Osteoblast (primary cell): Measurements from ENCODE around the gene SLC6A6. TPM values are rescaled to one million over a fixed set of nuclear protein-coding genes. Genes with fewer than 3 reads are reported as not detected.

Source experiments
- DNase-seq: peaks from one replicate; pipeline ENCODE4 v3.0.0; 2011; ENCODE audit warnings: low spot score, mixed read lengths; ENCODE audit not compliant: insufficient read length; ENCODE audit errors: missing footprints
- H2AFZ ChIP-seq: 2 replicates; pipeline ENCODE4 v1.6.0; 2011; ENCODE audit warnings: mild to moderate bottlenecking, low read length
- H3K27ac ChIP-seq: 2 replicates; pipeline ENCODE4 v1.5.1; 2011; ENCODE audit warnings: mild to moderate bottlenecking, low read depth, low read length, moderate library complexity
- H3K27me3 ChIP-seq: 2 replicates; pipeline ENCODE4 v1.6.0; 2012; ENCODE audit warnings: mild to moderate bottlenecking, control low read depth, inconsistent platforms, low read length, moderate library complexity; ENCODE audit not compliant: insufficient read depth
- H3K36me3 ChIP-seq: 2 replicates; pipeline ENCODE4 v1.5.1; 2011; ENCODE audit warnings: mild to moderate bottlenecking, low read length, control low read depth, moderate library complexity; ENCODE audit not compliant: insufficient read depth
- H3K4me1 ChIP-seq: 2 replicates; pipeline ENCODE4 v1.5.1; 2011; ENCODE audit warnings: mild to moderate bottlenecking, low read length, control low read depth, moderate library complexity; ENCODE audit not compliant: insufficient read depth
- H3K4me2 ChIP-seq: 2 replicates; pipeline ENCODE4 v1.6.0; 2011; ENCODE audit warnings: mild to moderate bottlenecking, low read length; ENCODE audit not compliant: insufficient read depth
- H3K4me3 ChIP-seq: fragments of 200-600 bp; sonication (generic); 3 replicates; pipeline ENCODE4 v1.5.1; 2012; ENCODE audit warnings: mild to moderate bottlenecking, low read length, inconsistent platforms; ENCODE audit not compliant: insufficient read depth
- H3K79me2 ChIP-seq: 2 replicates; pipeline ENCODE4 v1.6.0; 2012; ENCODE audit warnings: mild to moderate bottlenecking, low read length, control low read depth, inconsistent platforms; ENCODE audit not compliant: insufficient read depth
- H3K9me3 ChIP-seq: 2 replicates; pipeline ENCODE4 v1.5.1; 2011; ENCODE audit warnings: low read depth, low read length, control low read depth
- H4K20me1 ChIP-seq: 2 replicates; pipeline ENCODE4 v1.6.0; 2012; ENCODE audit warnings: mild to moderate bottlenecking, low read length, control low read depth; ENCODE audit not compliant: insufficient read depth
- total RNA-seq: library from RNA; depleted of rRNA; stranded (reverse); fragments of >200 nt; gene quantifications from 2 replicates; pipeline ENCODE4 v1.2.3, GENCODE V29; 2012
- TF ChIP-seq, protein P1 (sequence below): IDR thresholded peaks from 2 replicates; pipeline ENCODE4 v1.5.1; 2011; ENCODE audit warnings: mild to moderate bottlenecking, low read depth, low read length, moderate library complexity; ENCODE audit errors: extremely low read depth

SLC6A6 gene
- total RNA-seq, 1 donor: 86.5 TPM

GRCh38 chr3:14471690-14472089 is 69.3 kb downstream of the SLC6A6 start:
- H2AFZ ChIP-seq: no peak overlapping the region
- H3K79me2 ChIP-seq: no peaks in the 10 kb centered on the region
- H3K4me3 ChIP-seq: no peak overlapping the region
- H3K4me1 ChIP-seq: peaks cover 30% of the 10 kb centered on the region
- peaks cover 80% of the 10 kb centered on the region for H3K36me3 ChIP-seq
- peak overlapping the region; percentile 93 for H3K27ac ChIP-seq
- no peaks in the 10 kb centered on the region for H3K27me3 ChIP-seq
- peak; percentile 34 for DNase-seq
- TF ChIP-seq, protein P1, sequence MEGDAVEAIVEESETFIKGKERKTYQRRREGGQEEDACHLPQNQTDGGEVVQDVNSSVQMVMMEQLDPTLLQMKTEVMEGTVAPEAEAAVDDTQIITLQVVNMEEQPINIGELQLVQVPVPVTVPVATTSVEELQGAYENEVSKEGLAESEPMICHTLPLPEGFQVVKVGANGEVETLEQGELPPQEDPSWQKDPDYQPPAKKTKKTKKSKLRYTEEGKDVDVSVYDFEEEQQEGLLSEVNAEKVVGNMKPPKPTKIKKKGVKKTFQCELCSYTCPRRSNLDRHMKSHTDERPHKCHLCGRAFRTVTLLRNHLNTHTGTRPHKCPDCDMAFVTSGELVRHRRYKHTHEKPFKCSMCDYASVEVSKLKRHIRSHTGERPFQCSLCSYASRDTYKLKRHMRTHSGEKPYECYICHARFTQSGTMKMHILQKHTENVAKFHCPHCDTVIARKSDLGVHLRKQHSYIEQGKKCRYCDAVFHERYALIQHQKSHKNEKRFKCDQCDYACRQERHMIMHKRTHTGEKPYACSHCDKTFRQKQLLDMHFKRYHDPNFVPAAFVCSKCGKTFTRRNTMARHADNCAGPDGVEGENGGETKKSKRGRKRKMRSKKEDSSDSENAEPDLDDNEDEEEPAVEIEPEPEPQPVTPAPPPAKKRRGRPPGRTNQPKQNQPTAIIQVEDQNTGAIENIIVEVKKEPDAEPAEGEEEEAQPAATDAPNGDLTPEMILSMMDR: no peak
- peak overlapping the region; percentile 66 for H3K4me2 ChIP-seq
- H4K20me1 ChIP-seq: no peaks in the 10 kb centered on the region
- H3K9me3 ChIP-seq: no peaks in the 10 kb centered on the region

DNA sequence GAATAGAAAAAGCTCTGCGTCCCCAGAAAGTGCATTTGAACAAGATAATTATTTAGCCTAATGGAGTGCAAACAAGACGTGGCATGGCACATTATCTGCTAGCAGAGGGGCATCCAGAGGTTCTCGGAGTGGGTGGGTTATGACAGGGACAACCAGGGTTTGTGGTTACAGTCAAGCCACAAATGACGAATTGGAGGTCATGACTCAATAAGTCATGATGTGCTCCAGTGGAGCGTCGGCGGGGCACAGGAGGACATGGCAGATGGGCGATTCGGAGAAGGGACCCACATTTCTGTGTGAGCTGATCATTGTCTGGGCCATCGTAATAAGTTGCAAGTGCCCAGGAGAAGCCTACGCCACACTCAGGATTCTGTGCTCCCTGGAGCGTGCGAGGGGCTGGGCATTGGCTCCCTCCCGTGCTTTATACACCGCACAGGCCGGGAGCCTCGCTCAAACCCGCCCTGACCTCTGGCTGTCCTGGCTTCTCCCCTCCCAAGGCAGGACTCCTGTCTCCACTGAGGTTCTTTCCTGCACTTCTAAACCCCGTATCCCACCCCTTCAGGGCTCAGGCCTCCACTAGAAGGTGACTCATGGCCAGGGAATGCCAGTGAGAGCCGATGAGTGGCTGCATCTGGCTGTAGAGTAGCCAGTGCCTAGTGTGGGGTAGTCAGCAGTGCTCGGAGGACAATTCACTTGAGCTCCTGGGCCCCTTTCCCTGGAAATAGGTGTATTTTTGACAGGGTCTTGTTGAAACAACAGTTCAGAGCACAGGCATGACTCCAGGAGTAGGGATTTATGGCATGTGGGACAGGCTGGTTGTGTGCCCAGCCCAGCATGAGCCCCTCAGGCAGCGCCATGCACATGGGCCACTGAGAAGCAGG is 70.3 kb downstream of the SLC6A6 start:
- peak overlapping the region; percentile 35 for H2AFZ ChIP-seq
- no peaks in the 10 kb centered on the region for H3K27me3 ChIP-seq
- peaks cover 30% of the 10 kb centered on the region for H3K4me1 ChIP-seq
- H3K9me3 ChIP-seq: no peaks in the 10 kb centered on the region
- H3K27ac ChIP-seq: peak overlapping the region; percentile 93
- peaks cover 80% of the 10 kb centered on the region for H3K36me3 ChIP-seq
- H3K4me3 ChIP-seq: peak overlapping the region; percentile 4
- peak overlapping the region; percentile 66 for H3K4me2 ChIP-seq
- no peaks in the 10 kb centered on the region for H4K20me1 ChIP-seq
- H3K79me2 ChIP-seq: no peaks in the 10 kb centered on the region
- TF ChIP-seq, protein P1: no peak
- peak; percentile 99 for DNase-seq

DNA sequence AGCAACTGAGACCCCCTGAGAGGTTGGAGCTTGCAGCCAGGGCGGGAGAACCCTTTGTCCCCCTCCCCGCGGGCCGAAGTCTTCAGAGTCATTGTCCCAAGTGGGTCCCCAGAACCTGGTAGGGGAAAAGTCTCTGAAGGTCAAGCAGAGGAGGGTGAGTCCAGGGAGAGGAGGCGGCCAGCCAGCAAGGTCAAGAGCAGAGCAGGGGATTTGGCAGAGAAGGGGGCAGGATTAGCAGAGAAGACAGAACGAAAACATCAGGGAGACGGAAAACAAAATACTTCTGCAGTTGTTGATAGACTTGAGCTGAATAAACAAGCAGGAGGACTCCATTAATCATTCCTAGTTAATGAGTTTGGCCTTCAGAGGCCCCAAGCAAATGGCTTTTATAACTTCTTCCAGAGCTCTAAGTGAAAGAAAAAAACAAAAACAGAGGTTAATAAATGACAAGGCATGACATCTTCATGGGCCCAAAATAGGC is 71.0 kb downstream of the SLC6A6 start:
- Histone ChIP-seq H3K4me2 (peak overlapping the region; percentile 66), H3K36me3 (peaks cover 82% of the 10 kb centered on the region)

More for the DNA sequence above, 71.0 kb downstream of the SLC6A6 start:
- H3K27me3 ChIP-seq: no peaks in the 10 kb centered on the region
- peak overlapping the region; percentile 93 for H3K27ac ChIP-seq
- no peak overlapping the region for H2AFZ ChIP-seq
- no peaks in the 10 kb centered on the region for H3K9me3 ChIP-seq
- TF ChIP-seq, protein P1: no peak
- no peaks in the 10 kb centered on the region for H3K79me2 ChIP-seq
- peaks cover 30% of the 10 kb centered on the region for H3K4me1 ChIP-seq
- H4K20me1 ChIP-seq: no peaks in the 10 kb centered on the region
- no peak for DNase-seq
- no peak overlapping the region for H3K4me3 ChIP-seq
